Endothelial cell (in vitro differentiated cells): ENCODE data around the gene MYO10. TPM values are rescaled to one million over a fixed set of nuclear protein-coding genes. Genes with fewer than 3 reads are reported as not detected.

Experiments used
- DNase-seq: peaks from one replicate; pipeline ENCODE4 v3.0.0; 2021; ENCODE audit warnings: low spot score
- H3K27ac Mint-ChIP-seq: one replicate; pipeline ENCODE4 v1.8.0; 2021; ENCODE audit warnings: mixed read lengths, inconsistent platforms; ENCODE audit not compliant: unreplicated experiment
- H3K27me3 Mint-ChIP-seq: one replicate; pipeline ENCODE4 v1.8.0; 2021; ENCODE audit warnings: mild to moderate bottlenecking, moderate library complexity, mixed read lengths, inconsistent platforms; ENCODE audit not compliant: unreplicated experiment
- H3K36me3 Mint-ChIP-seq: one replicate; pipeline ENCODE4 v1.8.0; 2021; ENCODE audit warnings: mild to moderate bottlenecking, low read depth, mixed read lengths, inconsistent platforms; ENCODE audit not compliant: unreplicated experiment
- H3K4me1 Mint-ChIP-seq: one replicate; pipeline ENCODE4 v1.8.0; 2021; ENCODE audit warnings: mild to moderate bottlenecking, mixed read lengths, inconsistent platforms; ENCODE audit not compliant: unreplicated experiment
- H3K4me3 Mint-ChIP-seq: one replicate; pipeline ENCODE4 v1.8.0; 2021; ENCODE audit warnings: mild to moderate bottlenecking, mixed read lengths, inconsistent platforms; ENCODE audit not compliant: unreplicated experiment
- H3K9me3 Mint-ChIP-seq: one replicate; pipeline ENCODE4 v1.8.0; 2021; ENCODE audit warnings: mixed read lengths, inconsistent platforms; ENCODE audit not compliant: unreplicated experiment
- CTCF ChIP-seq: fragments of 200-600 bp; sonication (generic); IDR thresholded peaks from one replicate; pipeline ENCODE4 v1.5.0; 2021; ENCODE audit warnings: antibody characterized with exemption; ENCODE audit not compliant: unreplicated experiment
- total RNA-seq: library from RNA; stranded (reverse); fragmentation: NEBNext Ultra II Directional; extraction: Animal tissue kit (Norgen Biotek cat#: 25700); gene quantifications from one replicate; pipeline ENCODE4 v1.2.1, GENCODE V29; 2021; ENCODE audit not compliant: unreplicated experiment

Gene MYO10
- total RNA-seq, 1 donor from 2014 or later, result 132 TPM

- H3K4me3 Mint-ChIP-seq, result no peak overlapping the region
- TF ChIP-seq CTCF, result no peak
- peaks cover 64% of the 10 kb centered on the region for H3K36me3 Mint-ChIP-seq
- H3K27ac Mint-ChIP-seq, result peak overlapping the region; percentile 50
- H3K9me3 Mint-ChIP-seq, result no peaks in the 10 kb centered on the region
- H3K27me3 Mint-ChIP-seq, result peaks cover 13% of the 10 kb centered on the region
- DNase-seq, result no peak
- peaks cover 49% of the 10 kb centered on the region for H3K4me1 Mint-ChIP-seq
These were observed 234.7 kb downstream of the MYO10 start for GRCh38 chr5:16701134-16702099.

GRCh38 chr5:16700081-16700480 lies 236.0 kb downstream of the MYO10 start:
- Mint-ChIP-seq H3K4me1 (peaks cover 42% of the 10 kb centered on the region), H3K27me3 (peaks cover 10% of the 10 kb centered on the region), H3K27ac (no peak overlapping the region), H3K9me3 (no peaks in the 10 kb centered on the region), H3K4me3 (peak overlapping the region; percentile 52), H3K36me3 (peaks cover 65% of the 10 kb centered on the region)
- no peak for TF ChIP-seq CTCF
- DNase-seq, result no peak

GRCh38 chr5:16695779-16696178 lies 240.3 kb downstream of the MYO10 start:
- TF ChIP-seq CTCF, result no peak
- Mint-ChIP-seq H3K4me1 (peaks cover 9% of the 10 kb centered on the region), H3K27me3 (peaks cover 3% of the 10 kb centered on the region), H3K4me3 (no peak overlapping the region), H3K36me3 (peaks cover 43% of the 10 kb centered on the region), H3K27ac (no peak overlapping the region), H3K9me3 (no peaks in the 10 kb centered on the region)
- no peak for DNase-seq

GRCh38 chr5:16693879-16694278 lies 242.2 kb downstream of the MYO10 start:
- TF ChIP-seq CTCF, result no peak
- Mint-ChIP-seq H3K27ac (no peak overlapping the region), H3K27me3 (peaks cover 3% of the 10 kb centered on the region), H3K4me1 (peaks cover 6% of the 10 kb centered on the region), H3K4me3 (peak overlapping the region; percentile 17), H3K9me3 (no peaks in the 10 kb centered on the region), H3K36me3 (peaks cover 44% of the 10 kb centered on the region)
- DNase-seq, result no peak

GRCh38 chr5:16691731-16692130 lies 244.4 kb downstream of the MYO10 start:
- no peak for TF ChIP-seq CTCF
- Mint-ChIP-seq H3K4me1 (no peaks in the 10 kb centered on the region), H3K4me3 (no peak overlapping the region), H3K36me3 (peaks cover 51% of the 10 kb centered on the region), H3K27me3 (peaks cover 6% of the 10 kb centered on the region), H3K9me3 (no peaks in the 10 kb centered on the region), H3K27ac (peak overlapping the region; percentile 49)
- no peak for DNase-seq
